Endothelial cell of umbilical vein (primary cell): Measurements from ENCODE around the gene PHYH. TPM values are rescaled to one million over a fixed set of nuclear protein-coding genes. Genes with fewer than 3 reads are reported as not detected.

Experiments
- BruUV-seq: library from RNA; stranded (reverse); fragments of 400-500 nt; replicated peaks from 2 replicates; lab custom pipeline; 2021; lab: Mats Ljungman, UMichigan
- CTCF ChIA-PET: fragments of 300-600, 350-600 bp; sonication (Branson Sonifier 250); formaldehyde crosslinking; loops from one replicate; lab custom pipeline; 2021; ENCODE audit warnings: antibody characterized with exemption, inconsistent platforms; lab: Charles Lee
- POLR2A ChIA-PET: fragments of 300-600, 350-600 bp; sonication (Branson Sonifier 250); formaldehyde crosslinking; loops from one replicate; lab custom pipeline; 2021; ENCODE audit warnings: antibody characterized with exemption, inconsistent platforms; lab: Charles Lee
- DNase-seq: peaks from one replicate; pipeline ENCODE4 v3.0.0-alpha.2; 2011; ENCODE audit warnings: low read depth, low spot score
- FAIRE-seq: peaks from 2 replicates; lab custom pipeline; 2011; peaks lifted over from hg19 to GRCh38; lab: Jason Lieb, UNC
- H2AFZ ChIP-seq: 2 replicates; pipeline ENCODE4 v1.6.0; 2012; ENCODE audit warnings: low read depth, low read length, control low read depth, inconsistent platforms
- H3K27ac ChIP-seq: 2 replicates; pipeline ENCODE4 v1.5.1; 2011; ENCODE audit warnings: low read depth, mild to moderate bottlenecking, control low read depth, low read length, moderate library complexity; ENCODE audit not compliant: insufficient read depth
- H3K27me3 ChIP-seq, 2 experiments: 2 replicates each; pipeline versions ENCODE4 v1.6.0 to v1.6.1; 2011; ENCODE audit warnings: low read length in 2 of 2, mixed read lengths in 1 of 2; ENCODE audit not compliant: control insufficient read depth in 2 of 2, insufficient read depth in 2 of 2
- H3K36me3 ChIP-seq, 2 experiments: 2 replicates in 1 of 2; 3 replicates in 1 of 2; pipeline ENCODE4 v1.5.1; 2011; ENCODE audit warnings: low read length in 2 of 2, mild to moderate bottlenecking in 1 of 2, moderate library complexity in 1 of 2; ENCODE audit not compliant: control insufficient read depth in 2 of 2, insufficient read depth in 2 of 2; ENCODE audit errors: extremely low read depth in 1 of 2
- H3K4me1 ChIP-seq: 3 replicates; pipeline ENCODE4 v1.5.1; 2011; ENCODE audit warnings: mild to moderate bottlenecking, low read length; ENCODE audit not compliant: control insufficient read depth, insufficient read depth; ENCODE audit errors: extremely low read depth
- H3K4me2 ChIP-seq: 2 replicates; pipeline ENCODE4 v1.6.1; 2011; ENCODE audit warnings: low read length, control low read depth, mixed read lengths; ENCODE audit not compliant: insufficient read depth
- H3K4me3 ChIP-seq, 3 experiments: fragments of 200-600 bp in 1 of 3; sonication (generic), shearing (Covaris generic) in 1 of 3; replicated peaks in 1 of 3; 2 replicates each; pipeline ENCODE4 v1.5.1; 2011 to 2016; ENCODE audit warnings: control low read depth in 3 of 3, low read length in 3 of 3, mild to moderate bottlenecking in 2 of 3, inconsistent platforms in 1 of 3, low read depth in 1 of 3, moderate library complexity in 1 of 3; ENCODE audit not compliant: insufficient read depth in 1 of 3
- H3K79me2 ChIP-seq: 2 replicates; pipeline ENCODE4 v1.6.0; 2012; ENCODE audit warnings: low read length, inconsistent platforms; ENCODE audit not compliant: control insufficient read depth, insufficient read depth
- H3K9ac ChIP-seq: replicated peaks from 2 replicates; pipeline ENCODE3; 2011; ENCODE audit warnings: low read length, control low read depth; ENCODE audit not compliant: insufficient read depth; ENCODE audit errors: extremely low read depth
- H3K9me1 ChIP-seq: replicated peaks from 3 replicates; pipeline ENCODE4 v1.6.0; 2011; ENCODE audit warnings: mild to moderate bottlenecking, low read length; ENCODE audit not compliant: control insufficient read depth, insufficient read depth; ENCODE audit errors: extremely low read depth
- H3K9me3 ChIP-seq: replicated peaks from 2 replicates; pipeline ENCODE4 v1.5.1; 2012; ENCODE audit warnings: low read length, inconsistent platforms; ENCODE audit not compliant: control insufficient read depth, insufficient read depth
- H4K20me1 ChIP-seq: replicated peaks from 2 replicates; pipeline ENCODE3; 2011; ENCODE audit warnings: mild to moderate bottlenecking, low read length; ENCODE audit not compliant: control insufficient read depth, insufficient read depth; ENCODE audit errors: extremely low read depth
- EZH2 ChIP-seq: IDR thresholded peaks from 2 replicates; pipeline ENCODE4 v1.6.1; 2012; ENCODE audit warnings: borderline replicate concordance, low read depth, mild to moderate bottlenecking, moderate library complexity, low read length, inconsistent platforms; ENCODE audit not compliant: severe bottlenecking
- FOS ChIP-seq: IDR thresholded peaks from 2 replicates; pipeline ENCODE4 v1.6.1; 2011; ENCODE audit warnings: mild to moderate bottlenecking, low read length, moderate library complexity, borderline replicate concordance; ENCODE audit not compliant: insufficient read depth
- GATA2 ChIP-seq: IDR thresholded peaks from 2 replicates; pipeline ENCODE4 v1.7.0; 2011; ENCODE audit warnings: low read depth, mild to moderate bottlenecking, moderate library complexity, mixed read lengths, low read length; ENCODE audit not compliant: insufficient read length, insufficient read depth
- JUN ChIP-seq: IDR thresholded peaks from 2 replicates; pipeline ENCODE4 v1.6.1; 2011; ENCODE audit warnings: borderline replicate concordance, low read depth; ENCODE audit not compliant: insufficient read length, insufficient read depth
- MYC ChIP-seq: IDR thresholded peaks from one replicate; pipeline ENCODE4 v1.6.1; 2011; ENCODE audit warnings: mild to moderate bottlenecking, low read depth, low read length
- POLR2A ChIP-seq: IDR thresholded peaks from 2 replicates; pipeline ENCODE4 v1.6.1; 2012; ENCODE audit warnings: low read depth, mild to moderate bottlenecking, control low read depth, low read length
- POLR2AphosphoS5 ChIP-seq: IDR thresholded peaks from 2 replicates; pipeline ENCODE4 v1.6.1; 2012; ENCODE audit warnings: low read depth, mild to moderate bottlenecking, control low read depth, low read length, moderate library complexity; ENCODE audit not compliant: insufficient read depth
- dilution Hi-C: fragments of 300-500 bp; cut with MboI; formaldehyde crosslinking; loops from one replicate; pipeline ENCODE4 v1.15.0; 2019; ENCODE audit warnings: low sequenced_read_pairs; ENCODE audit not compliant: extremely low pct_ligation_motif_present
- intact Hi-C: fragments of 100-400 bp; cut with micrococcal nuclease; formaldehyde crosslinking; loops from one replicate; pipeline ENCODE4 v1.10.0; 2022
- polyA plus RNA-seq, 4 experiments: library from polyadenylated mRNA; depleted of rRNA in 3 of 4; stranded (reverse) in 3 of 4; unstranded in 1 of 4; fragments of >200 nt; gene quantifications; 2 replicates each; pipeline versions ENCODE4 v1.2.1 to v1.2.3, GENCODE V29; 2011 to 2012; ENCODE audit warnings: missing spikeins in 1 of 4
- total RNA-seq: library from RNA; stranded (reverse); gene quantifications from 2 replicates; pipeline ENCODE4 v1.2.3, GENCODE V29; 2021
- TF ChIP-seq, protein P1 (sequence below), 2 donors: IDR thresholded peaks; 1 replicate in 1 of 2; 2 replicates in 1 of 2; pipeline ENCODE4 v1.5.1; 2011; ENCODE audit warnings: low read length in 2 of 2, mild to moderate bottlenecking in 2 of 2, moderate library complexity in 2 of 2, control low read depth in 1 of 2, inconsistent platforms in 1 of 2, low read depth in 1 of 2; ENCODE audit not compliant: insufficient read depth in 1 of 2; ENCODE audit errors: extremely low read depth in 1 of 2
- TF ChIP-seq, protein P2 (sequence below): IDR thresholded peaks from 2 replicates; pipeline ENCODE4 v1.6.1; 2011; ENCODE audit not compliant: insufficient read depth, insufficient read length

PHYH gene
- total and polyA plus RNA-seq, 2 donors (not counting 3 experiments of a cell fraction or from before 2014, with no cell fraction given): 4.7 to 9.4 TPM

DNA sequence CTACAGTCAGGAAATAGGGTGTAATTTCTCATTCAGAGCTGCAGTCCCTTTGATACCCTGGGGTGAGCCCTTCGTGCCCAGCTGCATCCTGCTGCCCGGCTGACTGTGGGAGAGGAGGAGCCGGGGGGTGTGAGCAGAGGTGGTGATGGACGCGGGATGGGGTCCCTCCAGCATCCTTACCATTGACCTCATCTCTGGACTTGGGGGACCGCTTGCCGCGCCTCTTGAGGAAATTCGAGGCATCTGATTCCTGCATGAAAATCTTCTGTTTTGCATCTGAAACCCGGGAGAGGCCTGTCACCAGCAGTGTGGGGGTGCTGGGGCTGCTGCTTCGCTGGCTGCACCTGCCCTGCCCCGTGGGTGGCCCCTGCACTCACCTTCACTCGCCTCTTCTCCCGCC lies 66.5 kb downstream of the PHYH start:
- Histone ChIP-seq H3K9me1 (no peaks in the 10 kb centered on the region), H2AFZ (no peak overlapping the region), H3K9me3 (no peaks in the 10 kb centered on the region), H3K4me3 (no peak overlapping the region), H3K27ac (no peak overlapping the region), H3K4me1 (no peaks in the 10 kb centered on the region), H3K79me2 (no peaks in the 10 kb centered on the region), H4K20me1 (no peaks in the 10 kb centered on the region), H3K27me3 (peaks cover 3 to 6% of the 10 kb centered on the region in 2 experiments), H3K4me2 (no peak overlapping the region), H3K36me3 (no peaks in the 10 kb centered on the region), H3K9ac (no peak overlapping the region)
- intact Hi-C loops (no loop called here), dilution Hi-C loops (no loop called here)
- FAIRE-seq (no peak), DNase-seq (no peak)
- no TSS peak for BruUV-seq
- TF ChIP-seq POLR2AphosphoS5: no peak
- TF ChIP-seq EZH2: no peak
- TF ChIP-seq, protein P1, sequence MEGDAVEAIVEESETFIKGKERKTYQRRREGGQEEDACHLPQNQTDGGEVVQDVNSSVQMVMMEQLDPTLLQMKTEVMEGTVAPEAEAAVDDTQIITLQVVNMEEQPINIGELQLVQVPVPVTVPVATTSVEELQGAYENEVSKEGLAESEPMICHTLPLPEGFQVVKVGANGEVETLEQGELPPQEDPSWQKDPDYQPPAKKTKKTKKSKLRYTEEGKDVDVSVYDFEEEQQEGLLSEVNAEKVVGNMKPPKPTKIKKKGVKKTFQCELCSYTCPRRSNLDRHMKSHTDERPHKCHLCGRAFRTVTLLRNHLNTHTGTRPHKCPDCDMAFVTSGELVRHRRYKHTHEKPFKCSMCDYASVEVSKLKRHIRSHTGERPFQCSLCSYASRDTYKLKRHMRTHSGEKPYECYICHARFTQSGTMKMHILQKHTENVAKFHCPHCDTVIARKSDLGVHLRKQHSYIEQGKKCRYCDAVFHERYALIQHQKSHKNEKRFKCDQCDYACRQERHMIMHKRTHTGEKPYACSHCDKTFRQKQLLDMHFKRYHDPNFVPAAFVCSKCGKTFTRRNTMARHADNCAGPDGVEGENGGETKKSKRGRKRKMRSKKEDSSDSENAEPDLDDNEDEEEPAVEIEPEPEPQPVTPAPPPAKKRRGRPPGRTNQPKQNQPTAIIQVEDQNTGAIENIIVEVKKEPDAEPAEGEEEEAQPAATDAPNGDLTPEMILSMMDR (IDR thresholded peaks at IDR 0.05; ENCODE audit: extremely low read depth in 1 of 2, insufficient read depth in 1 of 2, low read depth in 1 of 2, low read length in 2 of 2): no peak
- TF ChIP-seq FOS: no peak
- TF ChIP-seq, protein P2, sequence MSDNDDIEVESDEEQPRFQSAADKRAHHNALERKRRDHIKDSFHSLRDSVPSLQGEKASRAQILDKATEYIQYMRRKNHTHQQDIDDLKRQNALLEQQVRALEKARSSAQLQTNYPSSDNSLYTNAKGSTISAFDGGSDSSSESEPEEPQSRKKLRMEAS: no peak
- no peak for TF ChIP-seq MYC
- no peak for TF ChIP-seq POLR2A
- no peak for TF ChIP-seq GATA2
- no peak for TF ChIP-seq JUN
- ChIA-PET CTCF (no interaction called here), POLR2A (no interaction called here)
